HepG2 (cell line): ENCODE results near the gene NDUFB10. TPM values are rescaled to one million over a fixed set of nuclear protein-coding genes. Genes with fewer than 3 reads are reported as not detected.

Experiments used
- ATAC-seq: fragments of 200-7000 bp; cut with Tn5 transposase; 3 replicates; pipeline ENCODE4 v1.9.1; 2020; ENCODE audit warnings: mild to moderate bottlenecking, moderate library complexity
- BruUV-seq: library from RNA; stranded (reverse); fragments of 400-500 nt; replicated peaks from 2 replicates; lab custom pipeline; 2021; lab: Mats Ljungman, UMichigan
- CTCF ChIA-PET: fragments of 300-600 bp; formaldehyde crosslinking; extraction: SDS; loops from one replicate; lab custom pipeline; 2021; ENCODE audit warnings: low total read pairs, inconsistent platforms, low intra/inter-chr PET ratio; lab: Yijun Ruan, JAX
- POLR2A ChIA-PET: fragments of 350-600 bp; sonication (Branson Sonifier 250); formaldehyde crosslinking; loops from one replicate; lab custom pipeline; 2020; ENCODE audit warnings: antibody characterized with exemption, inconsistent platforms; lab: Yijun Ruan, JAX
- DNase-seq: peaks from one replicate; pipeline ENCODE4 v3.0.0-alpha.2; 2015; ENCODE audit warnings: low spot score
- FAIRE-seq: peaks from 3 replicates; lab custom pipeline; 2011; peaks lifted over from hg19 to GRCh38; lab: Jason Lieb, UNC
- H2AFZ ChIP-seq: one replicate; pipeline ENCODE4 v1.6.1; 2011; ENCODE audit warnings: low read length, inconsistent platforms
- H3K27ac ChIP-seq: fragments of 300-600 bp; 3 replicates; pipeline ENCODE4 v1.8.0; 2011; ENCODE audit warnings: mixed run types, mild to moderate bottlenecking, mixed read lengths, low read length, inconsistent platforms; ENCODE audit not compliant: insufficient read depth; ENCODE audit errors: extremely low read length
- H3K27me3 ChIP-seq, 2 experiments: fragments of 200-600 bp in 1 of 2; 2 replicates in 1 of 2; 3 replicates in 1 of 2; pipeline versions ENCODE4 v1.6.0 to v1.8.0; 2011; ENCODE audit warnings: low read length in 2 of 2, mild to moderate bottlenecking in 2 of 2, moderate library complexity in 2 of 2, inconsistent platforms in 1 of 2; ENCODE audit not compliant: insufficient read depth in 2 of 2, control insufficient read depth in 1 of 2
- H3K36me3 ChIP-seq, 2 experiments: fragments of 200-600 bp in 1 of 2; replicated peaks in 1 of 2; 2 replicates in 1 of 2; 3 replicates in 1 of 2; pipeline versions ENCODE4 v1.5.1 to v1.8.0; 2011; ENCODE audit warnings: low read length in 2 of 2, inconsistent platforms in 1 of 2; ENCODE audit not compliant: insufficient read depth in 2 of 2, control insufficient read depth in 1 of 2
- H3K4me1 ChIP-seq: 2 replicates; pipeline ENCODE4 v1.5.1; 2012; ENCODE audit warnings: low read length, inconsistent platforms; ENCODE audit not compliant: insufficient read depth
- H3K4me2 ChIP-seq: 2 replicates; pipeline ENCODE4 v1.6.0; 2011; ENCODE audit warnings: low read depth, low read length, inconsistent platforms
- H3K4me3 ChIP-seq, 3 experiments: fragments of 200-600 bp in 1 of 3; sonication (generic), shearing (Covaris generic) in 1 of 3; replicated peaks in 1 of 3; 2 replicates each; pipeline ENCODE4 v1.5.1; 2011 to 2016; ENCODE audit warnings: low read length in 3 of 3, inconsistent platforms in 2 of 3, low read depth in 2 of 3, mild to moderate bottlenecking in 2 of 3, control low read depth in 1 of 3, mixed read lengths in 1 of 3; ENCODE audit not compliant: insufficient read depth in 1 of 3
- H3K79me2 ChIP-seq: one replicate; pipeline ENCODE4 v1.6.1; 2011; ENCODE audit warnings: low read length, inconsistent platforms; ENCODE audit not compliant: insufficient read depth
- H3K9ac ChIP-seq: 2 replicates; pipeline ENCODE4 v1.6.0; 2011; ENCODE audit warnings: mild to moderate bottlenecking, low read depth, low read length, inconsistent platforms; ENCODE audit not compliant: insufficient read depth
- H3K9me3 ChIP-seq: 2 replicates; pipeline ENCODE4 v1.5.1; 2012; ENCODE audit warnings: mild to moderate bottlenecking, low read length
- H4K20me1 ChIP-seq: 2 replicates; pipeline ENCODE4 v1.6.0; 2011; ENCODE audit warnings: inconsistent platforms, mild to moderate bottlenecking, low read length, moderate library complexity; ENCODE audit not compliant: insufficient read depth
- AGO1 ChIP-seq: fragments of 200-400 bp; formaldehyde crosslinking; IDR thresholded peaks from 2 replicates; pipeline ENCODE4 v1.6.1; 2017; ENCODE audit warnings: mild to moderate bottlenecking, low read depth, low read length, moderate library complexity; ENCODE audit not compliant: poor library complexity, severe bottlenecking
- AGO2 ChIP-seq: fragments of 200-400 bp; formaldehyde crosslinking; optimal IDR thresholded peaks from 2 replicates; pipeline ENCODE3; 2017; ENCODE audit warnings: mild to moderate bottlenecking, low read depth, low read length, moderate library complexity
- FIP1L1 ChIP-seq: fragments of 200-400 bp; formaldehyde crosslinking; IDR thresholded peaks from 2 replicates; pipeline ENCODE4 v1.6.1; 2018; ENCODE audit warnings: low read depth, mild to moderate bottlenecking, low read length, moderate library complexity, borderline replicate concordance; ENCODE audit not compliant: insufficient read depth
- NFATC3 ChIP-seq: sonication (generic); formaldehyde crosslinking; IDR thresholded peaks from 2 replicates; pipeline ENCODE4 v1.5.1; 2020; ENCODE audit warnings: mild to moderate bottlenecking, missing genetic modification reagents
- ZBTB3 ChIP-seq: sonication (generic); formaldehyde crosslinking; IDR thresholded peaks from 2 replicates; pipeline ENCODE4 v1.4.0; 2020; ENCODE audit warnings: low read depth, mild to moderate bottlenecking, moderate library complexity, missing genetic modification reagents, borderline replicate concordance
- ZEB1 ChIP-seq: IDR thresholded peaks from 2 replicates; pipeline ENCODE4 v1.6.1; 2012; ENCODE audit warnings: mild to moderate bottlenecking, low read depth, inconsistent platforms; ENCODE audit not compliant: insufficient replicate concordance
- ZFP41 ChIP-seq: sonication (generic); formaldehyde crosslinking; IDR thresholded peaks from 2 replicates; pipeline ENCODE4 v1.4.0; 2020; ENCODE audit warnings: mild to moderate bottlenecking, missing genetic modification reagents, borderline replicate concordance
- ZNF781 ChIP-seq: sonication (generic); formaldehyde crosslinking; IDR thresholded peaks from 2 replicates; pipeline ENCODE4 v1.5.1; 2020; ENCODE audit warnings: borderline replicate concordance, mild to moderate bottlenecking, missing genetic modification reagents; ENCODE audit errors: not compliant biosample characterization
- WGBS: methylation state at CpG from one replicate; pipeline ENCODE4 v1.1.6; 2017; ENCODE audit warnings: low lambda C conversion rate; 5-methylcytosine and 5-hydroxymethylcytosine counted together
- in situ Hi-C: cut with HindIII; loops from 2 replicates; pipeline ENCODE4 v1.10.0; 2017; ENCODE audit warnings: low pct_unique_long_range_greater_than_20kb; ENCODE audit not compliant: extremely low pct_ligation_motif_present
- intact Hi-C: fragments of 100-400 bp; cut with micrococcal nuclease; formaldehyde crosslinking; loops from one replicate; pipeline ENCODE4 v1.10.0; 2022; ENCODE audit not compliant: unreplicated experiment
- polyA plus RNA-seq, 8 experiments: library from polyadenylated mRNA; depleted of rRNA in 3 of 8; stranded (reverse) in 7 of 8; unstranded in 1 of 8; fragments of >200 nt; fragmentation: Illumina TruSeq in 4 of 8; extraction: Trizol in 4 of 8; gene quantifications; 2 replicates each; pipeline versions ENCODE4 v1.2.1 to v1.2.3, GENCODE V29; 2011 to 2016; ENCODE audit warnings: low read depth in 4 of 8, missing spikeins in 1 of 8, mixed read lengths in 1 of 8; ENCODE audit not compliant: insufficient read depth in 1 of 8
- total RNA-seq, 5 experiments: library from RNA; depleted of rRNA; stranded (reverse); fragments of >200 nt; fragmentation: Illumina TruSeq; extraction: Trizol; gene quantifications; 2 replicates each; pipeline ENCODE4 v1.2.3, GENCODE V29; 2016; ENCODE audit warnings: low read depth in 1 of 5
- TF ChIP-seq, protein P1 (sequence below): sonication (generic); formaldehyde crosslinking; IDR thresholded peaks from 2 replicates; pipeline ENCODE4 v1.4.0; 2020; ENCODE audit warnings: mild to moderate bottlenecking, missing genetic modification reagents
- TF ChIP-seq, protein P2 (sequence below): sonication (generic); formaldehyde crosslinking; IDR thresholded peaks from 2 replicates; pipeline ENCODE4 v1.4.0; 2020; ENCODE audit warnings: missing genetic modification reagents
- TF ChIP-seq, protein P3 (sequence below): sonication (generic); formaldehyde crosslinking; IDR thresholded peaks from 2 replicates; pipeline ENCODE4 v1.4.0; 2020; ENCODE audit warnings: missing genetic modification reagents

NDUFB10 gene
- total and polyA plus RNA-seq, 2 of the 13 experiments (the other 11 are each of a cell fraction or from before 2014, with no cell fraction given) = 68.6 to 157 TPM

DNA sequence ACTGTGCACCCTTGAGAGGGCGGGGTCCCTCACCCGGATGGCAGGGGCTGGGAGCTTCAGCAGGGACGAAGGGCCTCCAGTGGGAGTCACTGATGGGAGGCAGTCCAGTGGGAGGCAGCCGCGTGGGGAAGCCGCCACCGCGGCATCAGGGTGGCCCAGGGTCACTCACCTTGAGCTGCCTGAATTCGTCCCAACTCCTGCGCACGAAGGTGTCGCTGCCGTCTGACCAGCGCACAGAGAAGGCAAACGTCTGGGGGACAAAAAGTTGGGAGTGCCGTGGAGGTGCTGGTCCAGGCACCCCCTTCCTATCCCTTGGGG, 21.4 kb downstream of the NDUFB10 start:
- intact Hi-C loops (no loop called here), in situ Hi-C loops (no loop called here)
- no peak overlapping the region for H3K4me2 ChIP-seq
- H3K27ac ChIP-seq = no peak overlapping the region
- ATAC-seq = no peak
- CTCF ChIA-PET = no interaction called here
- peaks cover 12% of the 10 kb centered on the region for H3K79me2 ChIP-seq
- DNase-seq = no peak
- no peaks in the 10 kb centered on the region for H3K27me3 ChIP-seq
- peaks cover 11 to 19% of the 10 kb centered on the region in 2 experiments; a peak in 4 of 5 replicates for H3K36me3 ChIP-seq
- no peaks in the 10 kb centered on the region for H3K9me3 ChIP-seq
- TF ChIP-seq, protein P1, sequence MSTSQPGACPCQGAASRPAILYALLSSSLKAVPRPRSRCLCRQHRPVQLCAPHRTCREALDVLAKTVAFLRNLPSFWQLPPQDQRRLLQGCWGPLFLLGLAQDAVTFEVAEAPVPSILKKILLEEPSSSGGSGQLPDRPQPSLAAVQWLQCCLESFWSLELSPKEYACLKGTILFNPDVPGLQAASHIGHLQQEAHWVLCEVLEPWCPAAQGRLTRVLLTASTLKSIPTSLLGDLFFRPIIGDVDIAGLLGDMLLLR (CRISPR knock-in tag) = no peak
- TF ChIP-seq AGO1 = peak; percentile 84
- TF ChIP-seq ZFP41 (CRISPR knock-in tag) = no peak
- TF ChIP-seq AGO2 = peak; percentile 82
- TF ChIP-seq, protein P2, sequence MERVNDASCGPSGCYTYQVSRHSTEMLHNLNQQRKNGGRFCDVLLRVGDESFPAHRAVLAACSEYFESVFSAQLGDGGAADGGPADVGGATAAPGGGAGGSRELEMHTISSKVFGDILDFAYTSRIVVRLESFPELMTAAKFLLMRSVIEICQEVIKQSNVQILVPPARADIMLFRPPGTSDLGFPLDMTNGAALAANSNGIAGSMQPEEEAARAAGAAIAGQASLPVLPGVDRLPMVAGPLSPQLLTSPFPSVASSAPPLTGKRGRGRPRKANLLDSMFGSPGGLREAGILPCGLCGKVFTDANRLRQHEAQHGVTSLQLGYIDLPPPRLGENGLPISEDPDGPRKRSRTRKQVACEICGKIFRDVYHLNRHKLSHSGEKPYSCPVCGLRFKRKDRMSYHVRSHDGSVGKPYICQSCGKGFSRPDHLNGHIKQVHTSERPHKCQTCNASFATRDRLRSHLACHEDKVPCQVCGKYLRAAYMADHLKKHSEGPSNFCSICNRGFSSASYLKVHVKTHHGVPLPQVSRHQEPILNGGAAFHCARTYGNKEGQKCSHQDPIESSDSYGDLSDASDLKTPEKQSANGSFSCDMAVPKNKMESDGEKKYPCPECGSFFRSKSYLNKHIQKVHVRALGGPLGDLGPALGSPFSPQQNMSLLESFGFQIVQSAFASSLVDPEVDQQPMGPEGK = no peak
- no peak for TF ChIP-seq FIP1L1
- no peak for TF ChIP-seq ZBTB3 (CRISPR knock-in tag)
- no peak for TF ChIP-seq ZNF781
- TF ChIP-seq NFATC3 (CRISPR knock-in tag) = no peak
- TF ChIP-seq, protein P3, sequence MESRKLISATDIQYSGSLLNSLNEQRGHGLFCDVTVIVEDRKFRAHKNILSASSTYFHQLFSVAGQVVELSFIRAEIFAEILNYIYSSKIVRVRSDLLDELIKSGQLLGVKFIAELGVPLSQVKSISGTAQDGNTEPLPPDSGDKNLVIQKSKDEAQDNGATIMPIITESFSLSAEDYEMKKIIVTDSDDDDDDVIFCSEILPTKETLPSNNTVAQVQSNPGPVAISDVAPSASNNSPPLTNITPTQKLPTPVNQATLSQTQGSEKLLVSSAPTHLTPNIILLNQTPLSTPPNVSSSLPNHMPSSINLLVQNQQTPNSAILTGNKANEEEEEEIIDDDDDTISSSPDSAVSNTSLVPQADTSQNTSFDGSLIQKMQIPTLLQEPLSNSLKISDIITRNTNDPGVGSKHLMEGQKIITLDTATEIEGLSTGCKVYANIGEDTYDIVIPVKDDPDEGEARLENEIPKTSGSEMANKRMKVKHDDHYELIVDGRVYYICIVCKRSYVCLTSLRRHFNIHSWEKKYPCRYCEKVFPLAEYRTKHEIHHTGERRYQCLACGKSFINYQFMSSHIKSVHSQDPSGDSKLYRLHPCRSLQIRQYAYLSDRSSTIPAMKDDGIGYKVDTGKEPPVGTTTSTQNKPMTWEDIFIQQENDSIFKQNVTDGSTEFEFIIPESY (CRISPR knock-in tag) = peak; percentile 28; the same call in 1 of the 2 replicates
- no peak for TF ChIP-seq ZEB1
- POLR2A ChIA-PET = interaction anchor here (6.8 kb wide), 1 partner anchor 16 kb away, joined by 62 read pairs; the partner anchor contains the start of gene RPS2
- H2AFZ ChIP-seq = no peak overlapping the region
- no peaks in the 10 kb centered on the region for H4K20me1 ChIP-seq
- FAIRE-seq = no peak
- no CpG with 5 or more reads among the region's 16 CpGs for whole genome bisulfite sequencing
- no peak overlapping the region for H3K9ac ChIP-seq
- no TSS peak for BruUV-seq
- no peak overlapping the region for H3K4me3 ChIP-seq
- H3K4me1 ChIP-seq = peaks cover 30% of the 10 kb centered on the region
